ENCODE results near the gene HIVEP2. TPM values are rescaled to one million over a fixed set of nuclear protein-coding genes. Genes with fewer than 3 reads are reported as not detected.

Gene HIVEP2
- total and polyA plus RNA-seq, 2 experiments from 2014 or later: 8.3 to 21.0 TPM

GRCh38 chr6:142702501-142703460, 242.2 kb downstream of the HIVEP2 start:
- no peak overlapping the region for H3K4me3 ChIP-seq
- in situ Hi-C loops (cut with MboI): no loop called here
- no peaks in the 10 kb centered on the region for H3K36me3 ChIP-seq (ENCODE audit: low read depth)
- no peaks in the 10 kb centered on the region for H3K27me3 ChIP-seq (replicated peaks; ENCODE audit: insufficient read depth)
- 71 to 72% methylated on average over 12 of the region's 12 CpGs for WGBS, 2 experiments (ENCODE audit: low coverage in 1 of 2, low lambda C conversion rate in 2 of 2, missing lambda C conversion rate in 2 of 2)
- no peaks in the 10 kb centered on the region for H3K9me3 ChIP-seq (ENCODE audit: low read depth)
- no peaks in the 10 kb centered on the region for H3K9me2 ChIP-seq (ENCODE audit: insufficient read depth)
- no peaks in the 10 kb centered on the region for H3K79me2 ChIP-seq (ENCODE audit: insufficient read depth)
- TF ChIP-seq EZH2 (IDR thresholded peaks at IDR 0.05; ENCODE audit: insufficient read depth, poor library complexity, severe bottlenecking): no peak
- no peak for TF ChIP-seq EZH2phosphoT487 (IDR thresholded peaks at IDR 0.05; ENCODE audit: insufficient read depth, low read depth)
- no peaks in the 10 kb centered on the region for H4K20me1 ChIP-seq (ENCODE audit: insufficient read depth)
- H3K4me1 ChIP-seq (ENCODE audit: insufficient read depth): no peaks in the 10 kb centered on the region
- no peak for DNase-seq
- H3K27ac ChIP-seq: no peak overlapping the region
- no peaks in the 10 kb centered on the region for H3F3A ChIP-seq (ENCODE audit: insufficient read depth)
- H2AFZ ChIP-seq: peak overlapping the region; percentile 21; the same call in 1 of the 2 replicates
- no peak overlapping the region for H3K9ac ChIP-seq
- H3K4me2 ChIP-seq (ENCODE audit: unreplicated experiment): no peak overlapping the region

Other genes with a start within 250 kb of the HIVEP2 start
- 33.1 and 46.9 TPM in 2 replicates for gene AIG1, start 115.7 kb upstream of the HIVEP2 start, total RNA-seq (2014; rRNA removed; shearing (Covaris generic))
- 44.7 and 50.4 TPM in 2 replicates for gene AIG1, start 115.7 kb upstream of the HIVEP2 start, polyA plus RNA-seq (2016; fragmentation: Nextera tagmentation; extraction: Ambion mirVana)